Breast epithelium (tissue), 4 donors: ENCODE measurements around the gene FSD2. TPM values are rescaled to one million over a fixed set of nuclear protein-coding genes. Genes with fewer than 3 reads are reported as not detected.

Source experiments
- DNase-seq, 2 donors: peaks; one replicate each; pipeline ENCODE4 v3.0.0-alpha.2; 2019; ENCODE audit warnings: low spot score in 2 of 2
- H3K27ac ChIP-seq, 2 donors: fragments of 200-600 bp; sonication (generic) in 1 of 2; one replicate each; pipeline ENCODE4 v1.5.1; 2016 to 2019; ENCODE audit warnings: mild to moderate bottlenecking in 1 of 2
- H3K27me3 ChIP-seq, 2 donors: fragments of 200-600 bp; sonication (generic) in 1 of 2; one replicate each; pipeline versions ENCODE4 v1.5.1 to v1.6.0; 2017 to 2019; ENCODE audit warnings: control low read depth in 1 of 2, mild to moderate bottlenecking in 1 of 2
- H3K36me3 ChIP-seq: fragments of 200-600 bp; one replicate; pipeline ENCODE4 v1.5.1; 2019
- H3K4me1 ChIP-seq, 2 donors: fragments of 200-600 bp; sonication (generic); one replicate each; pipeline ENCODE4 v1.5.1; 2016 to 2019; ENCODE audit warnings: control low read depth in 1 of 2
- H3K4me3 ChIP-seq, 3 donors: fragments of 200-600 bp; sonication (generic); 1 replicate in 2 of 3; 2 replicates in 1 of 3; pipeline ENCODE4 v1.5.1; 2016 to 2019; ENCODE audit warnings: mild to moderate bottlenecking in 3 of 3, moderate library complexity in 2 of 3
- H3K9me3 ChIP-seq, 2 donors: fragments of 200-600 bp; sonication (generic) in 1 of 2; one replicate each; pipeline ENCODE4 v1.5.1; 2016 to 2019; ENCODE audit warnings: control low read depth in 1 of 2
- CTCF ChIP-seq, 3 donors: fragments of 450-650 bp; IDR thresholded peaks; one replicate each; pipeline ENCODE4 v1.5.1; 2016 to 2017; ENCODE audit warnings: antibody characterized with exemption in 3 of 3, mild to moderate bottlenecking in 3 of 3, moderate library complexity in 3 of 3
- POLR2A ChIP-seq: fragments of 450-650 bp; IDR thresholded peaks from one replicate; pipeline ENCODE4 v1.6.1; 2016; ENCODE audit warnings: antibody characterized with exemption, mild to moderate bottlenecking, moderate library complexity
- POLR2AphosphoS5 ChIP-seq, 3 donors: sonication (generic); formaldehyde crosslinking; IDR thresholded peaks; one replicate each; pipeline ENCODE4 v1.6.1; 2017; ENCODE audit warnings: antibody characterized with exemption in 3 of 3
- intact Hi-C: fragments of 100-400 bp; cut with DNase I; formaldehyde crosslinking; loops from one replicate; pipeline ENCODE4 v1.15.1; 2023; ENCODE audit warnings: low total_unique reads
- total RNA-seq, 3 donors: library from RNA; depleted of rRNA; stranded (reverse); fragments of >200 nt; gene quantifications; one replicate each; pipeline ENCODE4 v1.1.0, GENCODE V29; 2016

FSD2 gene
- 1 to 10 TPM in 1 of 3 donors, under 1 TPM in 1, not detected in 1; under 0.01 to 1.6 TPM for total RNA-seq

- Histone ChIP-seq H3K9me3 (no peaks in the 10 kb centered on the region), H3K27me3 (no peaks in the 10 kb centered on the region), H3K36me3 (no peaks in the 10 kb centered on the region), H3K4me1 (no peaks in the 10 kb centered on the region), H3K27ac (no peak within 1 kb of the TSS), H3K4me3 (no peak within 1 kb of the TSS)
- intact Hi-C loops, result no loop called here
- no peak for TF ChIP-seq POLR2A
- DNase-seq, result no peak
Observed at GRCh38 chr15:82805994-82806406, at the start of gene FSD2. TSS of gene FSD2 (minus strand) at chr15:82806069. CDS start at chr15:82787390, 18,679 bp downstream.

GRCh38 chr15:82854554-82854953 lies 48.7 kb upstream of the FSD2 start:
- H3K27me3 ChIP-seq, result no peaks in the 10 kb centered on the region
- no peak overlapping the region for H3K4me3 ChIP-seq
- no peak for TF ChIP-seq CTCF (IDR thresholded peaks at IDR 0.05)
- no peaks in the 10 kb centered on the region for H3K4me1 ChIP-seq
- no peaks in the 10 kb centered on the region for H3K9me3 ChIP-seq
- no peak overlapping the region for H3K27ac ChIP-seq
- intact Hi-C loops, result no loop called here
- no peaks in the 10 kb centered on the region for H3K36me3 ChIP-seq
- peak in 1 of 2 donors; percentile 7 for DNase-seq

- Histone ChIP-seq H3K27me3 (no peaks in the 10 kb centered on the region), H3K9me3 (no peaks in the 10 kb centered on the region), H3K36me3 (no peaks in the 10 kb centered on the region), H3K4me1 (no peaks in the 10 kb centered on the region), H3K4me3 (no peak overlapping the region), H3K27ac (no peak overlapping the region)
- peak in 1 of 2 donors; percentile 12 for DNase-seq
- intact Hi-C loops, result no loop called here
- TF ChIP-seq POLR2A, result no peak
- no peak for TF ChIP-seq CTCF (IDR thresholded peaks at IDR 0.05)
- no peak for TF ChIP-seq POLR2AphosphoS5 (IDR thresholded peaks at IDR 0.05)
Observed at GRCh38 chr15:82852941-82853561, 47.2 kb upstream of the FSD2 start.

- TF ChIP-seq CTCF (IDR thresholded peaks at IDR 0.05) (no peak), POLR2AphosphoS5 (IDR thresholded peaks at IDR 0.05) (no peak), POLR2A (no peak)
- Histone ChIP-seq H3K27ac (no peak overlapping the region), H3K36me3 (no peaks in the 10 kb centered on the region), H3K27me3 (no peaks in the 10 kb centered on the region), H3K4me3 (no peak overlapping the region), H3K4me1 (no peaks in the 10 kb centered on the region), H3K9me3 (no peaks in the 10 kb centered on the region)
- intact Hi-C loops, result no loop called here
- DNase-seq, result peak in 1 of 2 donors; percentile 15
Observed at GRCh38 chr15:82851981-82852511, 46.2 kb upstream of the FSD2 start.

GRCh38 chr15:82851306-82851850 lies 45.5 kb upstream of the FSD2 start:
- no peaks in the 10 kb centered on the region for H3K27me3 ChIP-seq
- H3K4me1 ChIP-seq, result no peaks in the 10 kb centered on the region
- H3K36me3 ChIP-seq, result no peaks in the 10 kb centered on the region
- TF ChIP-seq POLR2A (no peak), CTCF (IDR thresholded peaks at IDR 0.05) (no peak), POLR2AphosphoS5 (IDR thresholded peaks at IDR 0.05) (no peak)
- H3K4me3 ChIP-seq, result no peak overlapping the region
- peak in 1 of 2 donors; percentile 14 for DNase-seq
- H3K27ac ChIP-seq, result no peak overlapping the region
- H3K9me3 ChIP-seq, result no peaks in the 10 kb centered on the region
- intact Hi-C loops, result no loop called here
